Measurements from ENCODE around the gene ASAP2. TPM values are rescaled to one million over a fixed set of nuclear protein-coding genes. Genes with fewer than 3 reads are reported as not detected.
A peak's percentile ranks its signal among the peaks of the same experiment; 100 is the strongest.

The ASAP2 gene
- total RNA-seq, 3 donors from 2014 or later, result 50.4 to 84.1 (median 50.5) TPM

DNA sequence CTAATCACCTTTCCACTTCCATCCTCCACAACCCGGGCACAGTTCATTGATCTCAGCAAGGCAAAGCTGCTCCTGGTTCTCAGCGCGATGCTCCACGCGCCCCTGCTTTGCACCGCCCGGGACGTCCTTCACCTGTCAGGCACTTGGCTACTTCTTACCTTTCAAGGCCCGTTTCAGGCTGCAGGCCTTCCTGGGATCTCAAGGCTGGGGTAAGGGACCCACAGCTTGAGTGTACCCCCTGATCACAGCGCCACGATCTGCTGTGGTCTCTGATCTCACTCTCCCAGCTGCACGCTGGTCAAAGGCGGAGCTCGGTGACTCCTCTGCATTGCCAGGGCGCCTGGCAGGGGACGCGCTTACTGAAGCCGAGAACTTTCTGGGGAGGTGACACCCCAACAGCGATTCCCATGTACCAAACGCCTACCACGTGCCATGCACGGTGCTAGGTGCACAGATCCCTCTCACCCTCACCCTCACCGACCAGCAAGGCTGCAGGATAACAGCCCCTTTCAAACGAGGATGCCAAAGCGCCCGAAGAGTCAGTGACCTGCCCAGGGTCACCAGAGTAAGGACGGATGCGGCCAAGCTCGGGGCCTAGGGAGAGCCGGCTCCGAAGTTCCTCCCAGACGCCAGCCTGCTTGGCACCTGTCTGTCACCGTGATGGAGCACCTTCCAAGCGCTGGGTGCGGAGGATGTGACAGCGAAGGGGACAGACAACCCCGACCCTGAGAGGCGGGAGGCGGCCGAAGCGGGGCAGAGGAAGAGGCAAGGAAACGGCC, 215.9 kb downstream of the ASAP2 start:
- H3K9me3 ChIP-seq, result no peaks in the 10 kb centered on the region
- DNase-seq, result peak; percentile 55 to 76 (median 66)
- no peaks in the 10 kb centered on the region for H3K36me3 ChIP-seq (ENCODE audit: low read depth)
- intact Hi-C loops (cut with DNase I, micrococcal nuclease), result no loop called here
- peak overlapping the region; percentile 60 for H3K4me3 ChIP-seq
- peaks cover 9% of the 10 kb centered on the region for H3K4me1 ChIP-seq (ENCODE audit: low read depth)
- TF ChIP-seq, protein P1, sequence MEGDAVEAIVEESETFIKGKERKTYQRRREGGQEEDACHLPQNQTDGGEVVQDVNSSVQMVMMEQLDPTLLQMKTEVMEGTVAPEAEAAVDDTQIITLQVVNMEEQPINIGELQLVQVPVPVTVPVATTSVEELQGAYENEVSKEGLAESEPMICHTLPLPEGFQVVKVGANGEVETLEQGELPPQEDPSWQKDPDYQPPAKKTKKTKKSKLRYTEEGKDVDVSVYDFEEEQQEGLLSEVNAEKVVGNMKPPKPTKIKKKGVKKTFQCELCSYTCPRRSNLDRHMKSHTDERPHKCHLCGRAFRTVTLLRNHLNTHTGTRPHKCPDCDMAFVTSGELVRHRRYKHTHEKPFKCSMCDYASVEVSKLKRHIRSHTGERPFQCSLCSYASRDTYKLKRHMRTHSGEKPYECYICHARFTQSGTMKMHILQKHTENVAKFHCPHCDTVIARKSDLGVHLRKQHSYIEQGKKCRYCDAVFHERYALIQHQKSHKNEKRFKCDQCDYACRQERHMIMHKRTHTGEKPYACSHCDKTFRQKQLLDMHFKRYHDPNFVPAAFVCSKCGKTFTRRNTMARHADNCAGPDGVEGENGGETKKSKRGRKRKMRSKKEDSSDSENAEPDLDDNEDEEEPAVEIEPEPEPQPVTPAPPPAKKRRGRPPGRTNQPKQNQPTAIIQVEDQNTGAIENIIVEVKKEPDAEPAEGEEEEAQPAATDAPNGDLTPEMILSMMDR (IDR thresholded peaks at IDR 0.05), result no peak
- ATAC-seq, result peak; percentile 47

DNA sequence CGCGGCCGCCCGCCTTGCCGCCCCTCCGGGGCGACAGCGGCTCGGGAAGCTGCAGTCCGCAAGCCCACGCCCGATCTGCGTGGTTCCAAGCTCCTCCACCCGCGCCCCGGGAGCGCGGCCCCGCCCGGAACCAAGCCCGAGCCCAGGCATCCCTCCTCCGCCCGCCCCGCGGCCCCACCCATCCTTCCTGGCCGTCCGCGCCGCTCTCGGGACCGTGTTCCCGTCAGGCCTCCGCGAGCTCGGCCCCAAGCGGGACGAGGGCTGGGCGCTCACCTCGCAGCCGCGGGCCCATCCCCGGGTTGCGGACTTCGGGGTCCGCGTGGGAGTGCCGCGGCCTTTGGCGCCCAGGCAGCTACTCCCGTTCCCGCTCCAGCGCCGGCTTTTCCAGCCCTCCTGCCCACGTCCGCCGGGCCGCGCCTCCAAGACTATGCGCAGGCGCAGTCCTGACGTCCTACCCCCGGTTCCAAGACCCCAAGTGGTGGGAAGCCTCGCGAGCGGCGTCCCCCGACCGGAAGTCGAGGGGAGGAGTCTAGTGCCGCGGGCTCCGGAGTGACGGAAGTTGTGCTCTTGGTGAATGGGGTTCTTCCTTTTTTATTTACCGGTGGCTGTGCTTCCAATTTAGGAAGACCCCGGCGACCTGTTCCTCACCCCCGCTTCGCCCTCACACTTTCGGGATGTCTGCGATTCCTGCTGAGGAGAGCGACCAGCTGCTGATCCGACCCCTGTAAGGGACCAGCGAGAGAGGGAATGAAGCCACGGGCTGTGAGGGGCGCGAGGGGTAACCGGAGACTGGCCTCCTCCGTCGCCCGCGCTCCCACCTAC, 216.7 kb downstream of the ASAP2 start, which contains the start of the genes CPSF3 and ITGB1BP1:
Gene CPSF3, plus strand, starts transcription at position 555 of the 822 bp plus-strand sequence. Its CDS starts 120 bp downstream, at position 675.
Gene ITGB1BP1, minus strand, starts transcription at position 429 of the 822 bp plus-strand sequence. CDS start 4,831 bp downstream, outside the sequence.
- TF ChIP-seq, protein P1 (IDR thresholded peaks at IDR 0.05), result no peak
- Histone ChIP-seq H3K36me3 (ENCODE audit: low read depth) (no peaks in the 10 kb centered on the region), H3K9me3 (no peaks in the 10 kb centered on the region), H3K4me1 (ENCODE audit: low read depth) (peaks cover 9% of the 10 kb centered on the region), H3K4me3 (peak within 1 kb of the TSS; percentile 60)
- ATAC-seq (peak; percentile 95), DNase-seq (peak; percentile 96 to 98 (median 98))
- intact Hi-C loops (cut with DNase I, micrococcal nuclease), result no loop called here

DNA sequence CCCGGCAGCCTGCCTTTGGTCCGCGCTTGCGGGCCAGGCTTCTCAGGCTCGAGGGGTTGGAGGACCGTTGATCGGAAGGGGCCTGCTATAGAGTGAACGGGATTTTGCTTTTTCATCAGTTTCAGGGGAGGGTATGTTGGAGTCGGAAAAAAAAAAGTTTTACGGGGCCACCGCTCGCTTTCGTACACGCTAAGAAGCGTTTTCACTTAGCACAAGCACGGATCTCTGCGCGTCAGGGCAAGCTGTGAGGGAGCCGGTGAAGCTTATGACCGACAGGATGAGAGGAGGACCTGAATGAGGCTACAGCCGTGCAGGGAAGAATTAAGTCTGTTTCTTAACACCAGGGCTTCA, 217.3 kb downstream of the ASAP2 start:
- intact Hi-C loops (cut with DNase I, micrococcal nuclease), result no loop called here
- DNase-seq, result peak in 1 of 3 donors; percentile 21
- peak; percentile 9 for ATAC-seq
- peak overlapping the region; percentile 60 for H3K4me3 ChIP-seq
- H3K9me3 ChIP-seq, result no peaks in the 10 kb centered on the region
- H3K36me3 ChIP-seq (ENCODE audit: low read depth), result no peaks in the 10 kb centered on the region
- TF ChIP-seq, protein P1 (IDR thresholded peaks at IDR 0.05), result no peak
- H3K4me1 ChIP-seq (ENCODE audit: low read depth), result peaks cover 9% of the 10 kb centered on the region

DNA sequence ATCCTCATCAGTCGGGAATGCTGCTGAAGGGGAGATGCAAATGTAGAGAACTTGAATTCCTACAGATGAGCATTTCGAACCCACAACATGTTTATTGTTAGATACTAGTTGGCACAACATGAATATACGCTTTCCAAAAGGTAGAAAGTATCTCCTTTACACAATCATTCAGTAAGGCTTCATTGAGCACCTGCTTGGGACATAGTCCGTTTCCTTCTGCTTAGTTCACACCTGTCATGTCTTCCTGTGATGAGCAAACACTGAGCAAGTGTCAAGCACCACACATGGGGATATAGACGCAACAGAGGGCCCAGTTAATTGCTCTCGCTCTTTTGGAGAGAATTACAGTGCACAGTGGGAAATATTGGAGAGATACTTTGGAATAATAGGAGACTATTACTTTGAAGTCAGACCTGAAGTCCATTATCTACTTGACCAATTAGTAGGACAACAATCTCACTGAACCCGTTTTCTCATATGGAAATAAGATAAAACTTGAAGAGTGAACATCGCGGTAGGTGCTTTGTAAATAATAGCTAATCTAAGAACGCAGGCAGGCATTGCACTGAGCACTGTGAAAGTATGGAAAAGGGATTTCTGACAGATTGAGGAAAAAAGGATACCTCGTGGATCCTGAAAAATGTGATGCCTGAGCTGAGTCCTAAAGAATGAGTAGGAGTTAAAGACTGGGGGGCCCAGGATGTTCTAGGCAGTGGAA, 218.0 kb downstream of the ASAP2 start:
- Histone ChIP-seq H3K4me3 (no peak overlapping the region), H3K36me3 (ENCODE audit: low read depth) (no peaks in the 10 kb centered on the region), H3K4me1 (ENCODE audit: low read depth) (peaks cover 9% of the 10 kb centered on the region), H3K9me3 (no peaks in the 10 kb centered on the region)
- DNase-seq, result no peak
- TF ChIP-seq, protein P1 (IDR thresholded peaks at IDR 0.05), result no peak
- no peak for ATAC-seq
- intact Hi-C loops (cut with DNase I, micrococcal nuclease), result no loop called here

DNA sequence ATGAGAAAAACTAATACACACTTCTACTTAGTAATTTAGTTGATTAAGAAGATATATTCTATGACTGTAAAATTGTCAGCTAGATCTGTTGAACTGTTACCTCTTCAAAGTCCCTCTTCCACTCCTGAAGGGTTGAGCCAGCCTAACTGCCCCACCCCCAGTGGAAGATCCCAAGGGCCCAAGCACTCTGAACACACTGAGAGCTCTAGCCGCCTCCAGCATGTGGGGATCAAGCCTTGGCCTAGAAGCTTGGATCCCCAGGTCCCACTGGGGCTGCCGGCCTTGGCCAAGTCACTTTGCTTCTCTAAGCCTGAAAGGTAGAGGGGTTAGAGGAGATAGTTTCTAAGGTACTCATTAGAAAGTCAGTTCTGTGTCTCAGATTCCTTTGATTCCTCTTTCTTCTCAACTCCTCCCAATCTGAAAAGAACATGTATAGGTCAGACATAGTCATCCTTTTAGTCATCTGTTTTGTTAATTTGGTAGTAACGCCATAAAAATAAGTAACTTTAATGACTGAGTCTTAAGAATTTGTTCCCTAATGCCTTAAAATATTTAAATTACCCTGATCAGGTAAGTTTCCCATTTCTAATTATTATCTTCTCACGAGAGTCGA, 222.5 kb downstream of the ASAP2 start:
- Histone ChIP-seq H3K4me3 (no peak overlapping the region), H3K9me3 (no peaks in the 10 kb centered on the region), H3K4me1 (ENCODE audit: low read depth) (no peaks in the 10 kb centered on the region), H3K36me3 (ENCODE audit: low read depth) (no peaks in the 10 kb centered on the region)
- no peak for ATAC-seq
- no peak for DNase-seq
- intact Hi-C loops (cut with DNase I, micrococcal nuclease), result no loop called here
- TF ChIP-seq, protein P1 (IDR thresholded peaks at IDR 0.05), result no peak

Measured in mucosa of descending colon (tissue), 3 donors.